Inflammatory macrophage treated with lipopolysaccharide for 4 hours (primary cell): Measurements from ENCODE around the gene LAMC3.

Source experiments
- DNase-seq: peaks from one replicate; pipeline ENCODE4 v3.0.0-alpha.2; 2020

LAMC3 gene

GRCh38 chr9:131138676-131139075 lies 129.7 kb downstream of the LAMC3 start:
- no peak for DNase-seq

- DNase-seq, result no peak
Observed at GRCh38 chr9:131140112-131140511, 131.1 kb downstream of the LAMC3 start.

GRCh38 chr9:131140550-131140949 lies 131.6 kb downstream of the LAMC3 start:
- no peak for DNase-seq

GRCh38 chr9:131142160-131142559 lies 133.2 kb downstream of the LAMC3 start:
- no peak for DNase-seq
